H1 (cell line): ENCODE results near the gene PLG. TPM values are rescaled to one million over a fixed set of nuclear protein-coding genes. Genes with fewer than 3 reads are reported as not detected.
A peak's percentile ranks its signal among the peaks of the same experiment; 100 is the strongest.

ENCODE experiments used
- CTCF ChIA-PET: fragments of 300-600 bp; sonication (Branson Sonifier 250); formaldehyde crosslinking; loops from one replicate; lab custom pipeline; 2021; ENCODE audit not compliant: partially characterized antibody; lab: Charles Lee
- POLR2A ChIA-PET: fragments of 300-600 bp; sonication (Branson Sonifier 250); formaldehyde crosslinking; loops from one replicate; lab custom pipeline; 2021; ENCODE audit warnings: inconsistent platforms; ENCODE audit not compliant: partially characterized antibody; lab: Charles Lee
- DNase-seq, 2 experiments: peaks; one replicate each; pipeline versions ENCODE4 v3.0.0 to v3.0.0-alpha.2; 2010 to 2022; ENCODE audit warnings: low spot score in 2 of 2, low read depth in 1 of 2, mixed read lengths in 1 of 2
- FAIRE-seq: peaks from 2 replicates; lab custom pipeline; 2011; peaks lifted over from hg19 to GRCh38; lab: Jason Lieb, UNC
- H2AFZ ChIP-seq: 2 replicates; pipeline ENCODE4 v1.8.1; 2012; ENCODE audit warnings: low read length, inconsistent platforms
- H2AK5ac ChIP-seq: 2 replicates; pipeline ENCODE4 v1.6.1; 2013; ENCODE audit warnings: low read depth, low read length
- H2BK120ac ChIP-seq: replicated peaks from 2 replicates; pipeline ENCODE3; 2013; ENCODE audit warnings: low read depth, low read length, inconsistent platforms
- H2BK12ac ChIP-seq: 2 replicates; pipeline ENCODE4 v1.6.1; 2013; ENCODE audit warnings: low read depth, low read length
- H2BK15ac ChIP-seq: 2 replicates; pipeline ENCODE4 v1.6.1; 2013; ENCODE audit warnings: low read length
- H2BK20ac ChIP-seq: 2 replicates; pipeline ENCODE4 v1.6.1; 2013; ENCODE audit warnings: low read length
- H2BK5ac ChIP-seq: 2 replicates; pipeline ENCODE4 v1.6.1; 2013; ENCODE audit warnings: low read depth, low read length
- H3K14ac ChIP-seq: 2 replicates; pipeline ENCODE4 v1.6.1; 2013; ENCODE audit warnings: inconsistent platforms; ENCODE audit not compliant: insufficient read length
- H3K18ac ChIP-seq: 2 replicates; pipeline ENCODE4 v1.6.1; 2013; ENCODE audit warnings: low read length; ENCODE audit errors: extremely low read depth
- H3K23ac ChIP-seq: 2 replicates; pipeline ENCODE4 v1.6.1; 2013; ENCODE audit warnings: inconsistent platforms; ENCODE audit not compliant: insufficient read length
- H3K23me2 ChIP-seq: 2 replicates; pipeline ENCODE4 v1.6.1; 2013; ENCODE audit warnings: low read depth, low read length
- H3K27ac ChIP-seq: 2 replicates; pipeline ENCODE4 v1.6.1; 2011; ENCODE audit warnings: low read depth, low read length, inconsistent platforms
- H3K27me3 ChIP-seq, 4 experiments: replicated peaks in 1 of 4; 1 replicate in 1 of 4; 2 replicates in 3 of 4; pipeline versions ENCODE4 v1.6.1 to v1.8.1; 2011 to 2013; ENCODE audit warnings: low read length in 3 of 4, mild to moderate bottlenecking in 3 of 4, inconsistent platforms in 2 of 4, mixed read lengths in 2 of 4, moderate library complexity in 1 of 4; ENCODE audit not compliant: control insufficient read depth in 3 of 4, insufficient read depth in 3 of 4; ENCODE audit errors: extremely low read depth in 1 of 4
- H3K36me3 ChIP-seq, 4 experiments: 2 replicates each; pipeline versions ENCODE4 v1.6.1 to v1.8.1; 2011 to 2013; ENCODE audit warnings: mild to moderate bottlenecking in 4 of 4, low read length in 3 of 4, moderate library complexity in 2 of 4, control low read depth in 1 of 4, inconsistent platforms in 1 of 4; ENCODE audit not compliant: insufficient read depth in 4 of 4, control insufficient read depth in 2 of 4
- H3K4ac ChIP-seq: replicated peaks from 2 replicates; pipeline ENCODE3; 2013; ENCODE audit warnings: low read length, low read depth, mixed read lengths, inconsistent platforms; ENCODE audit not compliant: insufficient read length
- H3K4me1 ChIP-seq, 4 experiments: replicated peaks in 1 of 4; 1 replicate in 1 of 4; 2 replicates in 3 of 4; pipeline versions ENCODE4 v1.6.1 to v1.8.1; 2011 to 2013; ENCODE audit warnings: low read length in 3 of 4, inconsistent platforms in 2 of 4, mixed read lengths in 1 of 4; ENCODE audit not compliant: insufficient read depth in 4 of 4, control insufficient read depth in 3 of 4
- H3K4me2 ChIP-seq, 2 experiments: 2 replicates each; pipeline versions ENCODE4 v1.6.1 to v1.8.1; 2011 to 2013; ENCODE audit warnings: low read depth in 2 of 2, low read length in 2 of 2, control low read depth in 1 of 2, inconsistent platforms in 1 of 2, mild to moderate bottlenecking in 1 of 2; ENCODE audit not compliant: insufficient read depth in 1 of 2
- H3K4me3 ChIP-seq, 4 experiments: fragments of 200-600, 300-600 bp in 1 of 4; sonication (generic), shearing (Covaris generic), sonication (Bioruptor Twin) in 1 of 4; 2 replicates each; pipeline versions ENCODE4 v1.5.1 to v1.8.1; 2011 to 2016; ENCODE audit warnings: low read length in 4 of 4, low read depth in 3 of 4, control low read depth in 2 of 4, inconsistent platforms in 2 of 4, mild to moderate bottlenecking in 2 of 4, mixed read lengths in 1 of 4, moderate library complexity in 1 of 4; ENCODE audit not compliant: insufficient read depth in 2 of 4; ENCODE audit errors: extremely low read depth in 1 of 4
- H3K56ac ChIP-seq: replicated peaks from 2 replicates; pipeline ENCODE3; 2013; ENCODE audit warnings: low read depth, mild to moderate bottlenecking, mixed read lengths, low read length, inconsistent platforms; ENCODE audit not compliant: insufficient read length
- H3K79me1 ChIP-seq: 2 replicates; pipeline ENCODE4 v1.6.1; 2013; ENCODE audit warnings: low read depth, low read length, control low read depth
- H3K79me2 ChIP-seq, 2 experiments: 2 replicates each; pipeline versions ENCODE4 v1.6.1 to v1.8.1; 2012 to 2013; ENCODE audit warnings: low read length in 2 of 2, mild to moderate bottlenecking in 2 of 2, inconsistent platforms in 1 of 2; ENCODE audit not compliant: insufficient read depth in 2 of 2, control insufficient read depth in 1 of 2
- H3K9ac ChIP-seq, 4 experiments: replicated peaks in 1 of 4; 1 replicate in 1 of 4; 2 replicates in 3 of 4; pipeline versions ENCODE4 v1.6.1 to v1.8.1; 2011 to 2013; ENCODE audit warnings: low read depth in 3 of 4, low read length in 3 of 4, control low read depth in 2 of 4, mild to moderate bottlenecking in 2 of 4, moderate library complexity in 2 of 4, inconsistent platforms in 1 of 4; ENCODE audit errors: extremely low read depth in 1 of 4
- H3K9me3 ChIP-seq, 2 experiments: 2 replicates each; pipeline versions ENCODE4 v1.6.1 to v1.8.1; 2012 to 2013; ENCODE audit warnings: mild to moderate bottlenecking in 2 of 2, moderate library complexity in 2 of 2, control low read depth in 1 of 2, inconsistent platforms in 1 of 2, low read depth in 1 of 2, low read length in 1 of 2, mixed read lengths in 1 of 2; ENCODE audit not compliant: insufficient read depth in 2 of 2
- H4K20me1 ChIP-seq, 2 experiments: replicated peaks in 1 of 2; 2 replicates each; pipeline versions ENCODE3 to v1.8.1; 2011 to 2013; ENCODE audit warnings: inconsistent platforms in 2 of 2, low read length in 2 of 2, mild to moderate bottlenecking in 1 of 2; ENCODE audit not compliant: insufficient read depth in 2 of 2, control insufficient read depth in 1 of 2
- H4K5ac ChIP-seq: 2 replicates; pipeline ENCODE4 v1.6.1; 2013; ENCODE audit warnings: low read length, low read depth, mixed read lengths, inconsistent platforms; ENCODE audit not compliant: insufficient read length
- H4K8ac ChIP-seq: 2 replicates; pipeline ENCODE4 v1.8.0; 2013; ENCODE audit warnings: mild to moderate bottlenecking, moderate library complexity, low read length, inconsistent platforms; ENCODE audit not compliant: insufficient read depth; ENCODE audit errors: extremely low read depth
- H4K91ac ChIP-seq: replicated peaks from 2 replicates; pipeline ENCODE3; 2013; ENCODE audit warnings: low read length, mixed read lengths, inconsistent platforms; ENCODE audit not compliant: insufficient read length
- ASH2L ChIP-seq: fragments of 200-600, 300-600 bp; sonication (generic); IDR thresholded peaks from one replicate; pipeline ENCODE4 v1.7.1; 2017; ENCODE audit warnings: low read length
- BCL11A ChIP-seq, 2 experiments: IDR thresholded peaks; one replicate each; pipeline ENCODE4 v1.6.1; 2011; ENCODE audit warnings: low read depth in 2 of 2, low read length in 2 of 2, mild to moderate bottlenecking in 2 of 2
- E2F6 ChIP-seq: IDR thresholded peaks from 2 replicates; pipeline ENCODE4 v1.6.1; 2012; ENCODE audit warnings: inconsistent platforms
- JUND ChIP-seq: IDR thresholded peaks from 2 replicates; pipeline ENCODE4 v1.6.1; 2011; ENCODE audit warnings: mild to moderate bottlenecking, improper control_type of control experiment, low read length
- KDM1A ChIP-seq: fragments of 200-600, 300-600 bp; sonication (generic); IDR thresholded peaks from 2 replicates; pipeline ENCODE4 v1.7.1; 2016; ENCODE audit warnings: mild to moderate bottlenecking, low read length, borderline replicate concordance
- MAFK ChIP-seq: IDR thresholded peaks from 2 replicates; pipeline ENCODE4 v1.6.1; 2012; ENCODE audit warnings: low read depth, mild to moderate bottlenecking, improper control_type of control experiment, low read length
- POU5F1 ChIP-seq: IDR thresholded peaks from 2 replicates; pipeline ENCODE4 v1.6.1; 2011; ENCODE audit warnings: low read depth, mild to moderate bottlenecking, low read length, moderate library complexity
- RAD21 ChIP-seq, 2 experiments: IDR thresholded peaks in 1 of 2; conservative IDR thresholded peaks in 1 of 2; 2 replicates each; pipeline ENCODE4 v1.6.1; 2011; ENCODE audit warnings: low read depth in 2 of 2, low read length in 2 of 2, improper control_type of control experiment in 1 of 2, inconsistent platforms in 1 of 2, mild to moderate bottlenecking in 1 of 2, moderate library complexity in 1 of 2
- SP1 ChIP-seq: IDR thresholded peaks from 2 replicates; pipeline ENCODE4 v1.6.1; 2011; ENCODE audit warnings: low read depth, low read length
- SUZ12 ChIP-seq: fragments of 200-600 bp; sonication (generic); IDR thresholded peaks from 2 replicates; pipeline ENCODE4 v1.6.1; 2012; ENCODE audit warnings: mild to moderate bottlenecking, inconsistent platforms, low read length, moderate library complexity, mixed read lengths
- TAF1 ChIP-seq: IDR thresholded peaks from 2 replicates; pipeline ENCODE4 v1.6.1; 2011; ENCODE audit warnings: mild to moderate bottlenecking, low read depth, low read length
- TEAD4 ChIP-seq: IDR thresholded peaks from 2 replicates; pipeline ENCODE4 v1.6.1; 2012; ENCODE audit warnings: low read depth, low read length, inconsistent platforms, mixed read lengths
- WGBS, 2 experiments: shearing (Covaris generic) in 1 of 2; methylation state at CpG; one replicate each; pipeline versions ENCODE4 v1.1.6 to v1.1.7; 2013 to 2015; ENCODE audit warnings: low lambda C conversion rate in 2 of 2, mixed read lengths in 2 of 2, inconsistent platforms in 1 of 2, low coverage in 1 of 2, missing lambda C conversion rate in 1 of 2; ENCODE audit not compliant: insufficient replicate concordance in 2 of 2, insufficient coverage in 1 of 2, insufficient read length in 1 of 2; ENCODE audit errors: extremely low coverage in 1 of 2, missing lambda C conversion rate in 1 of 2; 5-methylcytosine and 5-hydroxymethylcytosine counted together
- polyA plus RNA-seq, 7 experiments: library from polyadenylated mRNA; depleted of rRNA in 3 of 7; stranded (reverse) in 5 of 7; unstranded in 2 of 7; fragments of >200 nt in 5 of 7; fragments of 200-250 nt in 2 of 7; gene quantifications; 1 replicate in 5 of 7; 2 replicates in 1 of 7; 4 replicates in 1 of 7; pipeline versions ENCODE4 v1.2.1 to v1.2.3, GENCODE V29; 2011 to 2013; ENCODE audit warnings: missing spikeins in 2 of 7, mixed read lengths in 2 of 7
- total RNA-seq: library from RNA; stranded (reverse); fragmentation: NEBNext Ultra II Directional; extraction: Animal tissue kit (Norgen Biotek cat#: 25700); gene quantifications from 2 replicates; pipeline ENCODE4 v1.2.1, GENCODE V29; 2021
- TF ChIP-seq, protein P1 (sequence below): IDR thresholded peaks from 2 replicates; pipeline ENCODE4 v1.6.1; 2012; ENCODE audit warnings: inconsistent platforms

PLG gene
- total and polyA plus RNA-seq, 2 of the 8 experiments (the other 6 are each of a cell fraction or from before 2014, with no cell fraction given) = not detected

DNA sequence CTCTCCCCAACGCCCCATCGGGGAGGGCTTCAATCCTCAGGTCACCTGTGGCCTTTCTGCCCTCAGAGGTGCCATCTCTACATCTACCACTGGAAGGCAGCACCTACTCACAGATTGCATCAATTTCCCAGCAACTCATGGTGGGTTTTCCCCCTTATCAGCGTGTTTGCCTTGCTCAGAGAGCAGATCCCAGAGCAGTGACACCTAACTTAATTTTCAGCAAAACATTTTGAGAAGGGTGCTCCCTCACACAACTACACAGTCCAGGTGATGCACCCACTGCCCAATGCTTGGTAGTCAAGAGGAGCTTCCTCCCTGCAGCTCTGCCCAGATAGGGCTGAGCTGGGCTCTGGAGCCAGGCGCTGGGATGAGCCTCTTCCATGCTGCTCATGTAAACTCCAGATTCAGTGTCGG lies 48.2 kb downstream of the PLG start:
- Histone ChIP-seq H2AFZ (peak overlapping the region; percentile 97), H2BK12ac (no peak overlapping the region), H2BK120ac (no peak overlapping the region), H2BK5ac (no peak overlapping the region), H3K4me3 (peak overlapping the region in 2 of 4 experiments; percentile 2 to 44; a peak in 2 of 8 replicates), H3K27me3 (no peaks in the 10 kb centered on the region), H3K9me3 (no peaks in the 10 kb centered on the region), H3K23me2 (peaks cover 8% of the 10 kb centered on the region; the same call in 1 of the 2 replicates), H4K8ac (no peak overlapping the region), H3K18ac (no peak overlapping the region), H3K36me3 (no peaks in the 10 kb centered on the region), H4K5ac (no peak overlapping the region), H4K20me1 (peaks cover 0 to 5% of the 10 kb centered on the region in 2 experiments), H3K4me2 (peak overlapping the region; percentile 5 to 63; a peak in 3 of 4 replicates), H3K56ac (no peak overlapping the region), H3K4me1 (no peaks in the 10 kb centered on the region), H3K4ac (no peak overlapping the region), H3K79me1 (no peaks in the 10 kb centered on the region), H2BK20ac (no peak overlapping the region), H2BK15ac (no peak overlapping the region), H3K9ac (no peak overlapping the region), H3K27ac (no peak overlapping the region), H3K23ac (no peak overlapping the region), H4K91ac (peak overlapping the region; percentile 9), H2AK5ac (no peak overlapping the region), H3K14ac (no peak overlapping the region), H3K79me2 (no peaks in the 10 kb centered on the region)
- FAIRE-seq (peak; percentile 95), DNase-seq (peak; percentile 38 to 76)
- ChIA-PET POLR2A (interaction anchor here (0.9 kb wide), 1 partner anchor 242 kb away, joined by 3 read pairs; no protein-coding TSS in a partner anchor), CTCF (interaction anchor here (0.5 to 2.7 kb wide), 37 partner anchors 8 to 1000 kb away, joined by 3 to 17 read pairs (median 3); partner anchors contain the start of gene MAP3K4)
- WGBS, 2 experiments = 44% methylated on average over 5 of the region's 5 CpGs; no CpG with 5 or more reads in 1 of the 2 experiments
- peak; percentile 99 for TF ChIP-seq RAD21 (IDR thresholded peaks at IDR 0.05 in 1 of 2, conservative IDR thresholded peaks at IDR 0.05 in 1 of 2; ENCODE audit: low read depth in 2 of 2, low read length in 2 of 2)
- 0 out of 2 replicates have a peak, but pooled peaks have one; percentile 19 for TF ChIP-seq JUND
- TF ChIP-seq POU5F1 = no peak
- TF ChIP-seq TEAD4 = no peak
- TF ChIP-seq, protein P1, sequence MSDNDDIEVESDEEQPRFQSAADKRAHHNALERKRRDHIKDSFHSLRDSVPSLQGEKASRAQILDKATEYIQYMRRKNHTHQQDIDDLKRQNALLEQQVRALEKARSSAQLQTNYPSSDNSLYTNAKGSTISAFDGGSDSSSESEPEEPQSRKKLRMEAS = peak; percentile 76
- TF ChIP-seq KDM1A = no peak
- no peak for TF ChIP-seq ASH2L
- TF ChIP-seq TAF1 = no peak
- TF ChIP-seq BCL11A (IDR thresholded peaks at IDR 0.05; ENCODE audit: low read depth in 2 of 2, low read length in 2 of 2) = no peak
- TF ChIP-seq SP1 = no peak
- no peak for TF ChIP-seq MAFK
- peak; percentile 35; the same call in 1 of the 2 replicates for TF ChIP-seq E2F6
- TF ChIP-seq SUZ12 = no peak
